HepG2 (cell line): ENCODE data around the gene HSF4. TPM values are rescaled to one million over a fixed set of nuclear protein-coding genes. Genes with fewer than 3 reads are reported as not detected.

Source experiments
- ETV5 ChIP-seq: IDR thresholded peaks from 2 replicates; pipeline ENCODE4 v1.6.1; 2018; ENCODE audit warnings: missing biosample characterization, missing genetic modification reagents, inconsistent platforms, borderline replicate concordance
- GTF2F1 ChIP-seq: fragments of 150-350 bp; IDR thresholded peaks from 2 replicates; pipeline ENCODE4 v1.6.1; 2014; ENCODE audit warnings: low read length
- HMG20B ChIP-seq: conservative IDR thresholded peaks from 2 replicates; pipeline ENCODE4 v1.6.1; 2016; ENCODE audit warnings: missing genetic modification reagents, missing compliant biosample characterization
- HMGA1 ChIP-seq: sonication (generic); formaldehyde crosslinking; conservative IDR thresholded peaks from 2 replicates; pipeline ENCODE4 v1.4.0; 2020; ENCODE audit warnings: missing genetic modification reagents
- HNF4G ChIP-seq, 2 experiments: sonication (generic) in 1 of 2; formaldehyde crosslinking in 1 of 2; IDR thresholded peaks; 2 replicates each; pipeline versions ENCODE4 v1.4.0 to v1.6.1; 2011 to 2020; ENCODE audit warnings: borderline replicate concordance in 2 of 2, low read depth in 2 of 2, mild to moderate bottlenecking in 2 of 2, low read length in 1 of 2, missing genetic modification reagents in 1 of 2, moderate library complexity in 1 of 2
- IRX3 ChIP-seq: sonication (generic); formaldehyde crosslinking; IDR thresholded peaks from 2 replicates; pipeline ENCODE4 v1.8.1; 2023; ENCODE audit warnings: mild to moderate bottlenecking, low read depth, missing genetic modification reagents, borderline replicate concordance
- MAF1 ChIP-seq: sonication (generic); formaldehyde crosslinking; IDR thresholded peaks from 2 replicates; pipeline ENCODE4 v1.5.0; 2020; ENCODE audit warnings: missing genetic modification reagents, borderline replicate concordance
- PLRG1 ChIP-seq: fragments of 450-650 bp; conservative IDR thresholded peaks from 2 replicates; pipeline ENCODE4 v1.6.1; 2016
- RFX1 ChIP-seq: fragments of 450-650 bp; IDR thresholded peaks from 2 replicates; pipeline ENCODE4 v1.6.1; 2017
- RFX3 ChIP-seq: IDR thresholded peaks from 2 replicates; pipeline ENCODE4 v1.6.1; 2016; ENCODE audit warnings: missing biosample characterization, missing genetic modification reagents
- SP5 ChIP-seq: IDR thresholded peaks from 2 replicates; pipeline ENCODE4 v1.6.1; 2016; ENCODE audit warnings: low read depth, borderline replicate concordance
- STAG1 ChIP-seq: sonication (generic); formaldehyde crosslinking; IDR thresholded peaks from 2 replicates; pipeline ENCODE4 v1.4.0; 2020; ENCODE audit warnings: missing genetic modification reagents
- TCF7 ChIP-seq: sonication (generic); IDR thresholded peaks from 2 replicates; pipeline ENCODE4 v1.6.1; 2016; ENCODE audit warnings: antibody characterized with exemption, low read depth
- YEATS2 ChIP-seq: sonication (generic); formaldehyde crosslinking; IDR thresholded peaks from 2 replicates; pipeline ENCODE4 v1.4.0; 2020; ENCODE audit warnings: missing genetic modification reagents, borderline replicate concordance
- ZNF331 ChIP-seq: sonication (generic); formaldehyde crosslinking; IDR thresholded peaks from 2 replicates; pipeline ENCODE4 v1.4.0; 2020; ENCODE audit warnings: missing genetic modification reagents
- ZNF530 ChIP-seq: sonication (generic); formaldehyde crosslinking; IDR thresholded peaks from 2 replicates; pipeline ENCODE4 v1.5.0; 2020; ENCODE audit warnings: low read depth, mild to moderate bottlenecking, missing genetic modification reagents
- ZNF749 ChIP-seq: sonication (generic); formaldehyde crosslinking; IDR thresholded peaks from 2 replicates; pipeline ENCODE4 v1.8.0; 2022; ENCODE audit warnings: mild to moderate bottlenecking, missing genetic modification reagents, moderate library complexity, borderline replicate concordance
- ZNF776 ChIP-seq: sonication (generic); formaldehyde crosslinking; IDR thresholded peaks from 2 replicates; pipeline ENCODE4 v1.4.0; 2020; ENCODE audit warnings: mild to moderate bottlenecking, missing genetic modification reagents
- polyA plus RNA-seq, 8 experiments: library from polyadenylated mRNA; depleted of rRNA in 3 of 8; stranded (reverse) in 7 of 8; unstranded in 1 of 8; fragments of >200 nt; fragmentation: Illumina TruSeq in 4 of 8; extraction: Trizol in 4 of 8; gene quantifications; 2 replicates each; pipeline versions ENCODE4 v1.2.1 to v1.2.3, GENCODE V29; 2011 to 2016; ENCODE audit warnings: low read depth in 4 of 8, missing spikeins in 1 of 8, mixed read lengths in 1 of 8; ENCODE audit not compliant: insufficient read depth in 1 of 8
- total RNA-seq, 5 experiments: library from RNA; depleted of rRNA; stranded (reverse); fragments of >200 nt; fragmentation: Illumina TruSeq; extraction: Trizol; gene quantifications; 2 replicates each; pipeline ENCODE4 v1.2.3, GENCODE V29; 2016; ENCODE audit warnings: low read depth in 1 of 5
- TF ChIP-seq, protein P1 (sequence below): sonication (generic); formaldehyde crosslinking; IDR thresholded peaks from 2 replicates; pipeline ENCODE4 v1.5.0; 2020; ENCODE audit warnings: missing genetic modification reagents
- TF ChIP-seq, protein P2 (sequence below): sonication (generic); formaldehyde crosslinking; IDR thresholded peaks from 2 replicates; pipeline ENCODE4 v1.4.0; 2020; ENCODE audit warnings: missing genetic modification reagents
- TF ChIP-seq, protein P3 (sequence below): sonication (generic); formaldehyde crosslinking; IDR thresholded peaks from 2 replicates; pipeline ENCODE4 v1.4.0; 2020; ENCODE audit warnings: mild to moderate bottlenecking, missing genetic modification reagents
- TF ChIP-seq, protein P4 (sequence below): sonication (generic); formaldehyde crosslinking; conservative IDR thresholded peaks from 2 replicates; pipeline ENCODE4 v1.8.0; 2022; ENCODE audit warnings: missing genetic modification reagents
- TF ChIP-seq, protein P5 (sequence below): sonication (generic); formaldehyde crosslinking; IDR thresholded peaks from 2 replicates; pipeline ENCODE4 v1.5.0; 2020; ENCODE audit warnings: missing genetic modification reagents
- TF ChIP-seq, protein P6 (sequence below): sonication (generic); formaldehyde crosslinking; IDR thresholded peaks from 2 replicates; pipeline ENCODE4 v1.5.0; 2020; ENCODE audit warnings: mild to moderate bottlenecking, missing genetic modification reagents, borderline replicate concordance

HSF4 gene
- total and polyA plus RNA-seq, 2 of the 13 experiments (the other 11 are each of a cell fraction or from before 2014, with no cell fraction given) = 3.5 to 16.9 TPM

DNA sequence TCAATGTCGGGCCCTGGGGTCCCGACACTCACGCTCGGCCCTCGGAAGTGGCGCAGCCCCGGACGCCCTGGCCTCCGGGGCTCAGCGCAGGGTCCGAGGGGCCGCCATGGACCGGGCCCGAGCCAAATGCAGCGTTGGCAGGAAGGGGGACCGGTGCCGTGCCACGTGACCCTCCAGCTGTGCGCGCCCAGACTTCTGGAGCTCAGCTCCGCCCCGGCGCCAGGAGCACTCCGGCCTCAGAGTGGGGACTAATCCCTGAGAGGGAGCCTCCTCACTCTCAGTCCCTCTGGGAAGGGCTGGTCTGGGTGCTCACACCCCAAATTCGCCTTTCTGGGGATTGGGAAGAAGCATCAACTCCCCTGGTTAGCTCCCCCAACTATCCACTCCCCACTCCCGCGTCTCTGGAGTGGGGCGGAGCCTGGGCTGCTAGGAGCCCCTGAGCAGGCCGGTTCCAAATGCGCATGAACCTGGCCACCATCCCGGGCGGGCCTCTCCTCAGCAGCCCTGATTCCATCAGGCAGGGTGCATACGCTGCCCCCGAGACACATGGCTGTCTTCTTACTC lies 13.6 kb upstream of the HSF4 start, which contains the start of gene B3GNT9 (continued):
- TF ChIP-seq YEATS2 (CRISPR knock-in tag) (peak; percentile 43; the same call in 1 of the 2 replicates), ZNF749 (CRISPR knock-in tag) (no peak), STAG1 (CRISPR knock-in tag) (peak; percentile 3; the same call in 1 of the 2 replicates), TCF7 (no peak), GTF2F1 (no peak), ZNF331 (CRISPR knock-in tag) (peak; percentile 5; the same call in 1 of the 2 replicates), HMG20B (CRISPR knock-in tag) (0 out of 2 replicates have a peak, but pooled peaks have one; percentile 34), MAF1 (0 out of 2 replicates have a peak, but pooled peaks have one; percentile 29), ZNF776 (peak; percentile 71; the same call in 1 of the 2 replicates), PLRG1 (no peak), HNF4G (IDR thresholded peaks at IDR 0.05; ENCODE audit: borderline replicate concordance, low read depth, low read length) (no peak), HNF4G (CRISPR knock-in tag; IDR thresholded peaks at IDR 0.05; ENCODE audit: borderline replicate concordance, low read depth) (no peak; the same call in 1 of the 2 replicates), RFX1 (no peak), IRX3 (CRISPR knock-in tag) (no peak), ZNF530 (no peak), SP5 (CRISPR knock-in tag) (0 out of 2 replicates have a peak, but pooled peaks have one; percentile 36), RFX3 (no peak), HMGA1 (no peak), ETV5 (CRISPR knock-in tag) (0 out of 2 replicates have a peak, but pooled peaks have one; percentile 15)
- TF ChIP-seq, protein P1, sequence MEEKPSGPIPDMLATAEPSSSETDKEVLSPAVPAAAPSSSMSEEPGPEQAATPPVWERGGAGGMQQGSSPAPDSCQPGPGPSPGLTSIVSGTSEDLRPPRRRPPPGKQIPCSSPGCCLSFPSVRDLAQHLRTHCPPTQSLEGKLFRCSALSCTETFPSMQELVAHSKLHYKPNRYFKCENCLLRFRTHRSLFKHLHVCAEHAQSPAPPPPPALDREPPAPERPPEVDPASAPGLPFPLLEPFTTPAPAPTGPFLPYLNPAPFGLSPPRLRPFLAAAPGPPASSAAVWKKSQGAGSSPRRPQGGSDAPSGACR (CRISPR knock-in tag) = 0 out of 2 replicates have a peak, but pooled peaks have one; percentile 31
- TF ChIP-seq, protein P2, sequence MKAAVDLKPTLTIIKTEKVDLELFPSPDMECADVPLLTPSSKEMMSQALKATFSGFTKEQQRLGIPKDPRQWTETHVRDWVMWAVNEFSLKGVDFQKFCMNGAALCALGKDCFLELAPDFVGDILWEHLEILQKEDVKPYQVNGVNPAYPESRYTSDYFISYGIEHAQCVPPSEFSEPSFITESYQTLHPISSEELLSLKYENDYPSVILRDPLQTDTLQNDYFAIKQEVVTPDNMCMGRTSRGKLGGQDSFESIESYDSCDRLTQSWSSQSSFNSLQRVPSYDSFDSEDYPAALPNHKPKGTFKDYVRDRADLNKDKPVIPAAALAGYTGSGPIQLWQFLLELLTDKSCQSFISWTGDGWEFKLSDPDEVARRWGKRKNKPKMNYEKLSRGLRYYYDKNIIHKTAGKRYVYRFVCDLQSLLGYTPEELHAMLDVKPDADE (CRISPR knock-in tag) = no peak
- TF ChIP-seq, protein P3, sequence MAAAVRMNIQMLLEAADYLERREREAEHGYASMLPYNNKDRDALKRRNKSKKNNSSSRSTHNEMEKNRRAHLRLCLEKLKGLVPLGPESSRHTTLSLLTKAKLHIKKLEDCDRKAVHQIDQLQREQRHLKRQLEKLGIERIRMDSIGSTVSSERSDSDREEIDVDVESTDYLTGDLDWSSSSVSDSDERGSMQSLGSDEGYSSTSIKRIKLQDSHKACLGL (CRISPR knock-in tag) = peak; percentile 81
- TF ChIP-seq, protein P4, sequence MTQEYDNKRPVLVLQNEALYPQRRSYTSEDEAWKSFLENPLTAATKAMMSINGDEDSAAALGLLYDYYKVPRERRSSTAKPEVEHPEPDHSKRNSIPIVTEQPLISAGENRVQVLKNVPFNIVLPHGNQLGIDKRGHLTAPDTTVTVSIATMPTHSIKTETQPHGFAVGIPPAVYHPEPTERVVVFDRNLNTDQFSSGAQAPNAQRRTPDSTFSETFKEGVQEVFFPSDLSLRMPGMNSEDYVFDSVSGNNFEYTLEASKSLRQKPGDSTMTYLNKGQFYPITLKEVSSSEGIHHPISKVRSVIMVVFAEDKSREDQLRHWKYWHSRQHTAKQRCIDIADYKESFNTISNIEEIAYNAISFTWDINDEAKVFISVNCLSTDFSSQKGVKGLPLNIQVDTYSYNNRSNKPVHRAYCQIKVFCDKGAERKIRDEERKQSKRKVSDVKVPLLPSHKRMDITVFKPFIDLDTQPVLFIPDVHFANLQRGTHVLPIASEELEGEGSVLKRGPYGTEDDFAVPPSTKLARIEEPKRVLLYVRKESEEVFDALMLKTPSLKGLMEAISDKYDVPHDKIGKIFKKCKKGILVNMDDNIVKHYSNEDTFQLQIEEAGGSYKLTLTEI (CRISPR knock-in tag) = no peak
- TF ChIP-seq, protein P5, sequence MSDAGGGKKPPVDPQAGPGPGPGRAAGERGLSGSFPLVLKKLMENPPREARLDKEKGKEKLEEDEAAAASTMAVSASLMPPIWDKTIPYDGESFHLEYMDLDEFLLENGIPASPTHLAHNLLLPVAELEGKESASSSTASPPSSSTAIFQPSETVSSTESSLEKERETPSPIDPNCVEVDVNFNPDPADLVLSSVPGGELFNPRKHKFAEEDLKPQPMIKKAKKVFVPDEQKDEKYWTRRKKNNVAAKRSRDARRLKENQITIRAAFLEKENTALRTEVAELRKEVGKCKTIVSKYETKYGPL (CRISPR knock-in tag) = no peak
- TF ChIP-seq, protein P6, sequence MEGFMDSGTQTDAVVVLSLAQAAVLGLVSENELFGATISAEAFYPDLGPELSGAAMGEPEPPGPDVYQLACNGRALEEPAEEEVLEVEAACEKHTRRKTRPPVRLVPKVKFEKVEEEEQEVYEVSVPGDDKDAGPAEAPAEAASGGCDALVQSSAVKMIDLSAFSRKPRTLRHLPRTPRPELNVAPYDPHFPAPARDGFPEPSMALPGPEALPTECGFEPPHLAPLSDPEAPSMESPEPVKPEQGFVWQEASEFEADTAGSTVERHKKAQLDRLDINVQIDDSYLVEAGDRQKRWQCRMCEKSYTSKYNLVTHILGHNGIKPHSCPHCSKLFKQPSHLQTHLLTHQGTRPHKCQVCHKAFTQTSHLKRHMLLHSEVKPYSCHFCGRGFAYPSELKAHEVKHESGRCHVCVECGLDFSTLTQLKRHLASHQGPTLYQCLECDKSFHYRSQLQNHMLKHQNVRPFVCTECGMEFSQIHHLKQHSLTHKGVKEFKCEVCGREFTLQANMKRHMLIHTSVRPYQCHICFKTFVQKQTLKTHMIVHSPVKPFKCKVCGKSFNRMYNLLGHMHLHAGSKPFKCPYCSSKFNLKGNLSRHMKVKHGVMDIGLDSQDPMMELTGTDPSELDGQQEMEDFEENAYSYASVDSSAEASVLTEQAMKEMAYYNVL = 0 out of 2 replicates have a peak, but pooled peaks have one; percentile 15
